HL-60 (cell line): ENCODE measurements around the gene ZBTB7B.

Source experiments
- CTCF ChIP-seq: IDR thresholded peaks from one replicate; pipeline ENCODE4 v1.5.1; 2011; ENCODE audit warnings: low read length, control low read depth, inconsistent platforms; ENCODE audit not compliant: insufficient read depth
- POLR2AphosphoS5 ChIP-seq: IDR thresholded peaks from 2 replicates; pipeline ENCODE4 v1.6.1; 2012; ENCODE audit warnings: low read depth
- REST ChIP-seq: IDR thresholded peaks from 2 replicates; pipeline ENCODE4 v1.6.1; 2012; ENCODE audit warnings: low read depth; ENCODE audit not compliant: insufficient replicate concordance

- TF ChIP-seq CTCF (no peak), REST (no peak), POLR2AphosphoS5 (no peak)
These were observed 2.7 kb downstream of the ZBTB7B start for GRCh38 chr1:155005076-155006011.
